Measurements from ENCODE around the gene ZNF19. TPM values are rescaled to one million over a fixed set of nuclear protein-coding genes. Genes with fewer than 3 reads are reported as not detected.

The ZNF19 gene
- total RNA-seq, 6 experiments from 2014 or later = 2.5 to 3.7 (median 2.6) TPM

DNA sequence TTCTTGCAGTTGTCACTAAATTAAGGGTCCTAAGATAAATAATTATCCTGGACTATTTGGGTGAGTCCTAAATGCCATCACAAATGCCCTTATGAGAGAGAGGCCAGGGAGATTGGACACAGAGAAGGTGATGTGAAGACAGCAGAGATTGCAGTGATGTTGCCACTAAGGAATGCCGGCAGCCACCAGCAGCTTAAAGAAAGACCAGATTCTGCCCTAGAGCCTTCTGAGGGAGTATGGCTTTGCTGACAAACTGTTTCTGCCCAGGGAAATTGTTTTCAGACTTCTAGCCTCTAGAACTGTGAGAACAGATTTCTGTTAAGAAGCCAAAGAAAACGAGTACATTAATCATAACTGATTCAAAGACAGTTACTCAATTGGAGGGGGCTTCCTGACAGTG lies 17.1 kb downstream of the ZNF19 start:
- no peak overlapping the region for H3K27ac ChIP-seq
- no peak overlapping the region for H3K4me3 ChIP-seq
- peaks cover 0 to 24% (median 0%) of the 10 kb centered on the region in 4 donors for H3K36me3 ChIP-seq
- DNase-seq (no peak), ATAC-seq (no peak)
- intact Hi-C loops (cut with DNase I) = no loop called here
- no peaks in the 10 kb centered on the region for H3K4me1 ChIP-seq
- 75% methylated on average over 2 of the region's 2 CpGs for WGBS (ENCODE audit: insufficient coverage, low coverage, low lambda C conversion rate, missing lambda C conversion rate)
- H3K27me3 ChIP-seq = no peaks in the 10 kb centered on the region
- TF ChIP-seq CTCF (IDR thresholded peaks at IDR 0.05) (no peak), POLR2A (IDR thresholded peaks at IDR 0.05) (no peak)
- H3K9me3 ChIP-seq = no peaks in the 10 kb centered on the region

GRCh38 chr16:71467810-71468209 lies 21.3 kb downstream of the ZNF19 start:
- DNase-seq (no peak), ATAC-seq (peak; percentile 25 to 70 (median 34))
- intact Hi-C loops (cut with DNase I) = no loop called here
- WGBS (ENCODE audit: insufficient coverage, low coverage, low lambda C conversion rate, missing lambda C conversion rate) = 8% methylated on average over 2 of the region's 9 CpGs
- Histone ChIP-seq H3K4me1 (no peaks in the 10 kb centered on the region), H3K9me3 (no peaks in the 10 kb centered on the region), H3K27ac (no peak overlapping the region), H3K36me3 (no peaks in the 10 kb centered on the region), H3K27me3 (no peaks in the 10 kb centered on the region), H3K4me3 (no peak overlapping the region)
- TF ChIP-seq CTCF (IDR thresholded peaks at IDR 0.05) (no peak), POLR2A (IDR thresholded peaks at IDR 0.05) (no peak)

DNA sequence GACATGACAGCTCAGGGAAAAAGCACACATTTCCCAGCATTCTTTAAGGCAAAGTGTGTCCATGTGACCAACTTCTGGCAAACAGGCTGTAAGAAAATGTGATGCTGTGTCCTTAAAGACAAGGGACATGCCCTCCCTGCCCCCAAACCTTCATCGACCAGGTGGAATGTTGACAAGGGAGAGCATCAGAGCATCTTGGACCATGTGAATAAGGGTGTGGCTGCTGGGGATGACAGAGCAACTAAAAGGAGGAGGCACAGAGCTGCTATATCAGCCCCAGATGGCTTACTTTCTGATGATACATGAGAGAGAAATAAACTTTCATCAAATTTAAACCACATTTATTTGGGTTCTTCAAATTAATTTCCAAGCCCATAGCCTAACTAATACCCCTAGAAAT lies 24.9 kb downstream of the ZNF19 start:
- ATAC-seq = no peak
- TF ChIP-seq POLR2A (IDR thresholded peaks at IDR 0.05) (no peak), CTCF (IDR thresholded peaks at IDR 0.05) (no peak)
- intact Hi-C loops (cut with DNase I) = no loop called here
- Histone ChIP-seq H3K27me3 (no peaks in the 10 kb centered on the region), H3K36me3 (no peaks in the 10 kb centered on the region), H3K9me3 (no peaks in the 10 kb centered on the region), H3K4me3 (no peak overlapping the region), H3K27ac (no peak overlapping the region), H3K4me1 (peaks cover 0 to 13% (median 3%) of the 10 kb centered on the region in 4 donors)
- WGBS (ENCODE audit: insufficient coverage, low coverage, low lambda C conversion rate, missing lambda C conversion rate) = 55% methylated on average over 1 of the region's 1 CpG
- DNase-seq = no peak

DNA sequence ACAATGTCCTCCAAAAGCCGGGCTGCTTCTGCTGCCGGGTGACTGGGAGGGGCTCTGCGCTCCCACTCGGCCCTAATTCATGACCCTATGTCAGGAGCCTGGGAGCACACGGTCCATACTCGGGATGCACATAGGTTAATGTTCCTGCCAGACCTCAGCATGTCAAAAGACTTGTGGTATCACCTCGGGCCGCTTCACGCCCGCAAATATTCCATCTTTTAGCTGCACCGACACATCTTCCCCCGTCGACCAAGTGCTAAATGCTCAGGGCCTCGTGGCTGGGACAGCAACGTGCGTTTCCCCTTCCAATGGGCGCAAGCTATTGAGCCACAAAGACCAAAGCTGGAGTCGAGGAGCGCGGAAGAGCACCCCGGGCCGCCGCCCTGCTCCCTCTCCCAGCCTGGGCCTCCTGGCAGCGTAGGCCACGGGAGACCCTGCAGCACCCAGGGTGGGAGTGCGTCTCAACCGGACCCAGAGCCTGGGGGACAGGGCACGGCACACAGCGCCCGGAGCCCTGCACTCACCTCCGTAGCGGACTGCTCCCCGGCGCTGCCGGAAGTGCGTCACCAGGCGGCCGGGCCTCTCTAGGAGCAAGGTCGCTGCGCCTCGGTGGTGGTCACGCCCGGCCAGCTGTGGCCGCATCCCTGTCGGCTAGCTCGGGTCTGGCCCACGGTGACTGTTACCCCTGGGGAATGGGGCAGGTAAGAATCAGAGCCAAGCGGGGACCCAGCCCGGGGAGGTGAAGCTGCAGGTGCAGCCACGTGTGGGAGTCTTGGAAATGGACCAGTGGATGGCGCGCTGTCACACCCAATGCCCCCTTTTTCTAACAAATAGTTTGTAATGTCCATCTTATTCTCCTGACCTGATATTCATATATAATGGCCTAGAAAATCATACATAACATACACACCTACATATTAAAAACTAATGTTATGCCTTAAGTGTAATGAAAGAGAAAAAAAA lies 27.2 kb downstream of the ZNF19 start, which contains the start of gene ZNF23:
Gene ZNF23, minus strand, starts transcription at position 562 of the 963 bp plus-strand sequence. CDS start 5,451 bp downstream, outside the sequence.
- Histone ChIP-seq H3K9me3 (no peaks in the 10 kb centered on the region), H3K27me3 (no peaks in the 10 kb centered on the region), H3K27ac (peak within 1 kb of the TSS; percentile 60 to 85 (median 66)), H3K4me3 (peak within 1 kb of the TSS; percentile 75 to 97 (median 81)), H3K36me3 (no peaks in the 10 kb centered on the region), H3K4me1 (peaks cover 0 to 13% (median 3%) of the 10 kb centered on the region in 4 donors)
- WGBS (ENCODE audit: insufficient coverage, low coverage, low lambda C conversion rate, missing lambda C conversion rate) = 0% methylated on average over 14 of the region's 52 CpGs
- DNase-seq = peak; percentile 89 to 92 (median 91)
- intact Hi-C loops (cut with DNase I) = no loop called here
- TF ChIP-seq POLR2A (IDR thresholded peaks at IDR 0.05) = peak; percentile 74
- peak in 1 of 4 donors; percentile 12 for TF ChIP-seq CTCF (IDR thresholded peaks at IDR 0.05)
- peak; percentile 100 for ATAC-seq

All from right lobe of liver (tissue), 6 donors.